NCI-H1417 treated with DMSO at 0.1 percent for 48 hours (cell line): ENCODE results near the gene AKAP13.
"Not testable (repeated sequence)": the region's sequence is repeated elsewhere in the genome, so short reads cannot be mapped to it uniquely, and the experiment has no call there.

Experiments
- DNase-seq: peaks from one replicate; lab custom pipeline; 2025; lab: John Stamatoyannopoulos, UW

Gene AKAP13

DNA sequence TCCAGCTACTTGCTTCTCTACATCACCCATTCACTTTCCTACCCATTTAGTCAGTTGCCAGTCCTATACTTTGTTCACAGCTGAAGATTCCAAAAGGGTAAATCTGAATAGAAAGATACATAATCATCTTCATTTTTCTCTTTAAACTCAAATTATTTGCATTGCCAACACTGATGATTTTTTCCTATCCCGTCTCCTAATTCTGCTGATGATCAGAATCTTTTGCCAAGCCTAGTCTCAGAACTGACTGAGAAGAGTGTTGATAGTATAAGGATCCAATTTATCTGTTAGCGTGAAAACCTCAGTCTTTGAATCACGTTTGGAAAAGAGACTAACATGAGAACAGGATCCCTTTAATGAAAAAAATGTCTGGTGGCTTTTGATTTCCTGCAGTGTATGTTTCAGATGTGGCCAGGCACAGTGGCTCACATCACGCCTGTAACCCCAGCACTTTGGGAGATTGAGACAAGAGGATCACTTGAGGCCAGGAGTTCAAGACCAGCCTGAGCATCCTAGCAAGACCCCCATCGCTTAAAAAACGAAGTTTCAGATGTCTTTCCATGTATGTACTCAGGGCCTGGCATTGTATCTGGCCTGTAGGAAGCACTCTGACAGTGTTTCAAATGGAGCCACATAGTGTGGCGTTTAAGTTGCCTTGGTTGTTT lies 244.9 kb downstream of the AKAP13 start:
- DNase-seq: no peak

DNA sequence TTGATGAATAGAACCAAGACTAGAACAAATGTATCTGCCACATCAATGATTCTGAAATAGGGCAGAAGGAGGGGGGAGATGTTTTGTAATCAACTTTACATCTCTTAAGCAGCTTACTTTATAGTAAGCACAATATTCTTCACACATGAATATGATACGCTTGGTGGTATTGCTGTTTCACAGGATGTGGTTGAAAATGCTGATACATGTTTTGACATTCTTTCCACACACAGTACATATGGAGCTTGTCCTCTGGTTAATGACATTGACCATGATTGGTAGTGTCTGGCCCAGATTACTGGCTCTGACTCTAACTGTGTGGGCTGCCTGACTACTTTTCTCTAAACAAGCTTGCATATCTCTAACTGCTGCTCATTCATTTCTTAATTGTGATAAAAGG lies 245.5 kb downstream of the AKAP13 start:
- DNase-seq: no peak

DNA sequence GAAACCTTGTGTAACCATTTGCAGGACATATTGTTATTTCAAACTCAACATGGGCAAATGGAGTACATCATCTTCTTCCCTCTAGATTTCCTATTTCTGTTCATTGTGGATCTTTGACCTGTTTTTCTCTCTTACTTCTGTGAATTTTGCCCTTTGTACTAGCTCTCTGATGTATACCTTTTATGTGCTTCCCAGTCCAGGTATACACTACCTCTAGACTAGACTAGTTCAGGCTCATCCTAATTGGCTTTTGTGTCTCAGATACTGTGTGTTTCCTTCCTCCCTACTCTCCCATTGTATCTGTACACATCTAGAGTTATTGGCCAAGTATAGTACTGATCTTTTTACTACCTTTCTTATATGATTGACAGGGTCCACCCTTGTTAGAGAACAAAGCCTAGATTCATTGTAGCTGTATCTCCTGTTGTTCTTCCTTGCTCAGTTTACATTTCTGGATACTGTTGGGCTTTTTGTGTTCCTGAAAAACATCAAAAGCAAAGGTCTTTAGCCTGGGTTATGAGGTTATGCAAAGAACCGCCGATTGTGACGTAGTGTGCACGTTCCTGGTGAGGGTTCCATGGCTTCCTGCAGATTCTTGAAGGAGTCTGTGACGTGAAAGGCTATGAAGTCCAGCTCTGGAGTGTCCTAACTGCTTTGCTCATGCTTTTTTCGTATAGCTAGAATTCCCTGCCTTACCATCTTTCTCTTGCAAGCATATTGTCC lies 247.0 kb downstream of the AKAP13 start:
- DNase-seq: no peak

DNA sequence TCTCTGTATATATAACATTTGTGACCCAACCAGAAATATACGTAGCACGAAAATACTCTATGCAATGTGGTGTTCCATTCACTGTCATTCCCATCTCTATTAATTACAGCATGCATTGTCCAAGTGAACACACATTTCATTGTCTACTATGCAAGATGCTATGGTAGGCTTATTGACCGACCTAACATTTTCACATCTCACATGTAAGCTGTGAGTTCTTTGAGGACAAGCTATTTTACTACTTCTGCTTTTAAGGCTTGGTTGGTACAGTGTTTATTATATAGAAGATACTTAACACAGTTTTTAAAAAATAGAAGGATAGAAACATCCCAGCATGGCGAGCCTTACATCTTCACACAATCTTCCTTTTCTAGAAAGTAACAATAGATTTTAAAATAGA lies 249.9 kb downstream of the AKAP13 start:
- DNase-seq: no peak

DNA sequence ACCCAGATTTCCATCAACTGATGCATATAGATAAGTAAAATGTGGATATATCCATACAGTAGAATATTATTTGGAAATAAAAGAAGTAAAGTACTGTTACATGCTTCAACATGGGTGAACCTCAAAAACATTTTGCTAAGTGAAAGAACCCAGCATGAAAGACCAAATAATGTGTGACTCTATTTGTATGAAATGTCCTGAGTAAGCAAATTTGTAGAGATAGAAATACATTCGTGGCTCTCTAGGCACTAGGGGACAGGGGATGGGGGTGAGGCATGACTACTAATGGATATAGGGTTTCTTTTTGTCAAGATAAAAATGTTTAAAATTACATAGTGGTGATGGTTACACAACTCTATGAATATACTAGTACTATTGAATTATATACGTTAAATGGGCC lies 250.6 kb downstream of the AKAP13 start:
- DNase-seq: no peak

DNA sequence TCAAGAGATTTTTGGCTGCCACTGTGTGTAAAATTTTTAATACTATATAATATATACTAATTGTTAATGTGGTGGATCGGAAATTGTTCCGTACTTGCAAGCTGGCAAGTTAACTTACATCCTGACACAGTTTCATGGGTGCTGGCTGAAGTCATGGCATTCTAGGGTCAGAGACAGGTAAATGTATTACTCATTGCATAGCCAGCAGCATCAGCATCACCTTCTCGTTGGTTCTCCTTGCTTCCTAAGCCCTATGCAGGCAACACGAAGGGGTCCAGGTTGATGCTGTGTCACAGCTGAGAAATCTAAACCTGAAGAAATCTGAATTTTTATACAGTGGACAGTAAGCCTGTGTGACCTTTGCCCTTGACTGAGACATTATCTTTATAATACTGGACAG lies 251.6 kb downstream of the AKAP13 start:
- no peak for DNase-seq

DNA sequence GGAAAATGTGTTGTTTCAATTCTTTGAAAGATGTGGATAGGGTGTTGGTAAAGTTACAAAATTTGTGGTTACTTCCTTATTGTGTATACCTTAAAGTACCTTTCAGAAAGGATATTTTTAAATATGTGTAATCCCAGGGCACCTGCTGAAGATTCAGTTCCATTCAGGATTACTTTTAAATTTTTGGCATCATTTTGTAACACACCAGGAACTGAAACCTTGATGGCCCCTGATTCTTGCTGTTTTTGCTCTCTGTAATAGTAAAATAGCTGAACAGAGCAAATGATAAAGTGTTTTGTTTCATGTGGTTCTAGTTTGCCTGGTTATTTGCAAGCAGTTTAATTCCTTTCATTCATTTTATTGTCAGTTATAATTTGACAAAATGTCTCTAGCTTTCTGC lies 253.5 kb downstream of the AKAP13 start:
- no peak for DNase-seq

DNA sequence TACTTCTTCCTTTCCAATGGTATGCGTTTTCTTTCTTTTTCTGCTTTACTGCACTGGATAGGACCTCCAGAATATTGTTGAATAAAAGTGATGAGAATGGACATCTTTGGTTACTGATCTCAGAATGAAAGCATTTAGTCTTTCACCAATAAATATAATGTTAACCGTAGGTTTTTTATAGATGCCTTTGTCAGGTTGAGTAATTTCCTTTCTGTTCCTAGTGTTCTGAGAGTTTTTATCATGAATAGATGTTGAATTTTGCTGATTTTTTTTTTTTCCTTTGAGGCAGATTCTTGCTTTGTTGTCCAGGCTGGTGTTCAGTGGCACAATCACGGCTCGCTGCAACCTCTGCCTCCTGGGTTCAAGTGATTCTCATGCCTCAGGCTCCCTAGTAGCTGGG lies 255.9 kb downstream of the AKAP13 start:
- DNase-seq: no peak

DNA sequence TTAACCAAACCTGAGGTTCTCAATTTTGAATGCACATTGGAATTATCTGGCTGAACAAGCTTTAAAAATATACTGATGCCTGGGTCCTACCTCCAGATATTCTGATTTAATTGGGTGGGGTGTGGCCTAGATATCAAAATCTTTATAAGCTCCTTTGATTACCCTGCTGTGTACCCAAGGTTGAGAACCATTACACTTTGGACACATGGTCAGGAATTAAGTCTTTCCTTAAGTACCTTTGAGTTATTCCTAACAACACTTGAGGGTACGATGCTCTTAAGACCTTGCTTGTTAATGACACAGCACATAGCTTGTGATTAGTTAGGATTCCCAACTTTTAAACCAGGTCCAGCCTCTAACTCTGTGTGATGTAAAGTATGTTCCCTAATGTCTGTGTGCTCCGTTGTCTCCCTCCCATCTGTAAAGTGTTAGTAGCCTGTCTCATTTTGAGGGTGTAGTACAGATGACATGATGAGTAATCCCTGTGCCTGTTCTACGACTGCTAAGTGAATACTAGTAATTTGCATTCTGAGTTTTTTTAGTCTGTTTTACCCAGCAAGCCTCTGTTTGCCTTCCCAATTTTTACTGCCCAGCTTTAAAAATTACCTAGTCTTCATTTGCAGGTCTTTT lies 259.5 kb downstream of the AKAP13 start:
- no peak for DNase-seq

DNA sequence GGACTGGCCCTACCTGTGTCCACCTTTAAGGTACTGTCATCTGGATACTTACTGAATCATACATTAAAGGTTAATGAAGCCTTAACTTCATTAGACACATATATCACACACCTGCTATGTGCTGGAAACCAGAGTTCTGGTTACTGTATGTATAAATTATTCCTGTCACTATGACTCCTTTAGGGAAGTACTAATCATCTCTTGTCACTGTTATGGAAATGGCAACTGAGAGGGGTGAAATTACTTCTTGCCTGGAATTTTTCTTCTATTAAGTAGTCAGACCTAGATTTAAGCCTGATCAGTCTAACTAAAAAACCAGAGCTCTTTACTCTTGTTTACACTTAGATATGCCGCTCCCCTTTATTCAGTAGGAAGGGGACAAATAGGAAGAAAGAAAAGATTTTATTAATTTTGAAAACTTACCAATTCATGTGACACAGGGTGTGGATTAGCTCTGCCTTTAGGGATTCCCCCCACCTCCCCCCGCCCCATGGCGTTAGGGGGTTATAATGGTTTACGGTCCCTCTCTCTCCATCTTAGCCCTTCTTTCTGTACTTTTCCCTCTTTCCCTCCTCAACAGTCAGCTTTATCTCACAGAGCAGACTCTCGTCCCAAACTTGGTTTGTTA lies 261.8 kb downstream of the AKAP13 start:
- DNase-seq: no peak

DNA sequence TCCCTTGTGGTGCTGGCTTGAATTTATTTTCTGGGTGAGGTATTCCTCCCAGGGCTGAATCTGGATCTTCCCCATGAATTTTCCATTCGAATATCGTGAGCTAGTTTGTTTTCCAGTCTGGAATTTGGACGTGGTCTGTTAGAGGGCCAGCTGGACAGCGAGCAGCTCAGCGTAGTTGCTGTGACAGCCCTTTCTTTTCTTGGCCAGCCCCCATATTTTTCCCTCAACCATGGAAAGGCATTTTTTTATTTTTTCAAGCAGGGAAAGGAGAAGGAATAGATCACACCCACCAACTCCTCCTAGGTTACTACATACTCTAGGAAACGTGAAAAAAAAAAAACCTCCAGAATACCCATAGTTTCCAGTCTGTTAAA lies 262.3 kb downstream of the AKAP13 start:
- no peak for DNase-seq

DNA sequence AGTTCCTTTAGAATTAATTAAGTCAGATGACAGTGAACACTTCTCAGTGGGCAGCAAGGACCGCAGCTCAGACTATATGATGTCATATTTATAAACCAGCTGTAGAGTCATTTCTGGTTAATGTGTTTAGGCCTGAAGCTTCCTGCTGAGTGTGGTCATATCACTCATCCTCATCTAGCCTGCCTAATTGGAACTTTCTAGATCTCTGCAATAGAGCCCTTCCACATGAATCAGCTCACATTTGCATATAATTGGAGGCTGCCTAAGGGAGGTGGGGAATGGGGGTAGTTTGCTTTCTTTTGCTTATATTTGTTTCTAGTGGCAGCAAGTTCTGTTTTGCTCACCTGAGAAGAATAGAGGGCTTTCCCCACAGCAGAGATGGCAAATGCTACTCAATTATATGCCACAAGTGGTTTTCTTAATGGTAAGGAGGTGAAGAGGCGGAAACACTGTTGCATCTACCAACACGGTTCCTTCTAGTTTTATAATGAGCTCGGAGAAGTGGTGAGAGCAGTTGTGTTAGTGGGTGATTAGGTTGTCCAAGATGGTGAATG lies 266.2 kb downstream of the AKAP13 start:
- no peak for DNase-seq

DNA sequence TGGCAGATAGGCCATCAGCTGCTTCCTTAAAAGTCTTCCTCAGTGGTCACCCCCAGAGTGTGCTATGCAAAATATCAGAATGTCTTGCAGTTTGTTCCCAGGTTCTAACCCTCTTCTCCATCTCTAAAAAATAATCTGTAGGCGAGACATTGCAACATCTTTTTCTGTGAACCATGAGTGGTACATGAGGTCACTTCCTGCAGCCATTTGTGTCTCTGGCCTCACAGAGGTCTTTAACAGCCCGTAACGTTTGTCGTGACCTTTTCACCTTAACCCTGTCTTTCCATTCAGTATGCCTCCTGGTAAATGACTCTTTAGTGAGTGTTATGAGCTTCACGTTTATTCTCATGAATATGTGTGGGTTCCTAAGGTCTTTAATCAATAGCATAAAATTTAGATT lies 269.0 kb downstream of the AKAP13 start:
- DNase-seq: no peak

DNA sequence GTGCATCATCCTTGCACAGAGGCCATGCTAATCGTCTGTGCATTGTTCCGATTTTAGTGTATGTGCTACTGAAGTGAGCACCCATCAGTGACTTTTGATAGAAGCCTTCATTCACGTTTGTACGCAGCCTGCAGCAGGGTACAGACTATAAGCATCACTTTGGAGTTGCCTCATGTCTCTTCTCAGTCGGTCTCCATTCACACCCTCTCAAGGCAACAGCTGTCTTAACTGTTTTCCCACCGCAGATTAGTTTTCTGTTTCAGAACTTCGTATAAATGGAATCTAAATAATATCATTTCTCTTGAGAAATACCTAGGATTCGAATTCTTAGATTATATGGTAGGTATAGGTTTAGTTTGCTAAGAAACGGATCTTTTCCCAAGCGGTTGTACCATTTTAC lies 271.1 kb downstream of the AKAP13 start:
- DNase-seq: no peak

DNA sequence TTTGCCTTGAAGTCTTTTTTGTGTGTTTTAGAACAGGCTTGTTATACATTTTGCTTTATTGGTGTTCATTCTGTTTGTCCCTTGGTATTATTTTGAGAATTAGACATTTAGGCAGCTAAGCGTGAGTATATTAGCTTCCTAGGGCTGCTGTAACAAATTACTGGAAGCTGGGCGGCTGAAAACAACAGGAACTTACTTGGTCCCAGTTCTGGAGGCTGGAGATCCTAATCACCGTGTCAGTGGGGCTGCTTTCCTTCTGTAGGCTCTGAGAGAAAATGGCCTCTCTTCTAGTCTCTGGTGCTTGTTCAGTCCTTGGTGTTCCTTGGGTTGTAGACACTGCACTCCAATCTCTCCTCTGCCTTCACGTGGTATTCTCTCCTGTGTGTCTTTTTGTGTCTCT lies 272.1 kb downstream of the AKAP13 start:
- DNase-seq: no peak

DNA sequence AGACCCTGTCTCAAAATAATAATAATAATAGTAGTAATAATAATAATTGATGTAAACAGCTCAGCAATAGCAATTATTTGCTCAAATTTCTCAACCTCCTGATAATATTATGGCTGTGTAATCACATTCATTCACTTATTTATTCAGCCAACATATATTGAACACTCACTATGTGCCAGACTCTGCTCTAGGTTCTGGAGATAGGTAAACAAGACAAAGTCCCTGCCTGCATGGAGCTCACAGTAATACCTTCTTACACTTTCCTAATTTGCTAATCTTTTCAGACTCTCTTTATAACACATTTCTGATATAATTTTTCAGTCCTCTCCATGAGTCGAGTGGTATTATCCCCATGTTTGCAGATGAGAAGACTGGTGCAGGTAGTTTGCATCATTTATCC lies 276.7 kb downstream of the AKAP13 start:
- no peak for DNase-seq

DNA sequence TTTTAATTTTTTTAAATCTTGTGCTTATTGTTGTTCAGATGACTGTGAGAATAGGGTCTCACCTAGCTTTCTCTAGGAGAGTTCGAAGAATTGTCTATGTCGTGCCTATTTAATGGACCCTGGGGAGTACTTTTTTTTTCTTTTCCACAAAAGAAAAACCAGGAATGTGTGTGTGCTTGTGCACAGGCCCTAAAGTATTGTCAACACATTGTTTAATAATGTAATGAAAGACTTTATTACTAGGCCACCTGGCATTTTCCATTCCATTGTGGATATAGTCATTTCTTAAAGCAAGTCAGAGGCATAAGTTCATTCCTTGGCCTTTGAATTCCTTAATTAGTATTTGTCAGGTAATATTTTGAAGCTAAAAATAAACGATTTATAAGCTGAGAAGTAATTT lies 278.4 kb downstream of the AKAP13 start:
- no peak for DNase-seq

DNA sequence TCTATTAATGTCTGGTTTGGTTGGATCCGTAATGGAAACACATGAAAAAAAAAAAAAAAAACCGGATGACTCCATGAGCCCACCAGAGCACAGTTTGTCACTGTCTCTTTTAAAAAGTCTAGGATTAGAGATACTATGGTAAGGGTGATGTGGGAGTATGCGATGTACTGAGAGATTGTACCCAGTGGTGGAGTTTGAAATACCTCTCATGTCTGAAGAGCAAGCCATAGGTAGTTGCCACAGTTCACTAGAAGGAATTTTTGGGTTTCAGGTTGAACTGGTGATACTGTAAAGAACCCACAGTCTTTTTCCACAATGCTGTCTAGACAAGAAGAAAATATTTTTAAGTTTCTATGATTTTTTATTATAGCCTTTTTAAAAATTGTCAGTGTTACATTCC lies 281.5 kb downstream of the AKAP13 start:
- no peak for DNase-seq

DNA sequence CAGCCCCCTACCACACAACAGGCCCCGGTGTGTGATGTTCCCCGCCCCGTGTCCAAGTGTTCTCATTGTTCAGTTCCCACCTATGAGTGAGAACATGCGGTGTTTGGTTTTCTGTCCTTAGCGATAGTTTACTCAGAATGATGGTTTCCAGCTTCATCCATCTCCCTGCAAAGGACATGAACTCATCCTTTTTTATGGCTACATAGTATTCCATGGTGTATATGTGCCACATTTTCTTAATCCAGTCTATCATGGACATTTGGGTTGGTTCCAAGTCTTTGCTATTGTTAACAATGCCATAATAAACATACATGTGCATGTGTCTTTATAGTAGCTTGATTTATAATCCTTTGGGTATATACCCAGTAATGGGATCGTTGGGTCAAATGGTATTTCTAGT lies 285.3 kb downstream of the AKAP13 start:
- not testable (repeated sequence) for DNase-seq

DNA sequence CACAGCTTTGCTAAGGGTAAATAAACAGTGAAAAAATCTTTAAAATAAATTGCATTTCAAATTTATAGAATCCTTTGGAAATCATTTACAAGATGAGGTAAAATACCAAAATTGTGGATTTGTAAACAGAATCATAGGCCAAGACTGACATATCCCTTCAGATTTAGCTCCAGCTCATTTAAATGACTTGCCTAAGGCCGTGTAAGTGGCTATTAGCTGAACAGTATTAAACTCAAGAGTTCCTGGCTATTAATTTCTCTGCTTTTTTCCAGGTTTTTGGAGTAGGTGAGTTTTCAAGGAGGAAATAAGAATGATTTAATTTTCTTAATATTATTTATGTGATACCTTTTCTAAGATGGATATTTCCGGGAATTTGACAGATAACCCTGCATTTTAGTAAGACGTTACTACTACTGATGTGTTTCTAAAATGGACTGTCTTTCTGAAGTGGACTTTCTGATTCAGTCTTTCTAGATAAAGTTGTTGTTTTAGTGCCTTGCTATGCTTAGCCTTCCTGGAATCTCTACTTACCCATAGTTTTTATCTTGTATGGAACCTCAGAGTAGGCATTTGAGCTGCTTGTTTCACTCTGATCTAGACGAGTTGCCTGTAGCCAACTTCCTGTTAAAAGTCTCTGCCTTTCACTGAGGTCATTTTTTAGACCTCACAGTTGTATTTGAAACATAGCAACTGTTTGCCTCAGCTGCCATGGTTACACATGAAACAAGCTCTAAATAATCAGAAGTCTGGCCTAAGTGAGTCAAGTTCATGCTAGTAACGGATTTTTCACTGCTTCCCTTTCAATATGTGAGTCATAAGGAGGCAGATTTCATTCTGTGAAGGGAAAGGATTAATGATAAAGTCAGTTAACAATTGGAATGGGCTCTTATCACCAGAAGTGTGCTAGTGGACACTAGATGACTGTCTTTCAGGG lies 287.4 kb downstream of the AKAP13 start:
- DNase-seq: no peak

DNA sequence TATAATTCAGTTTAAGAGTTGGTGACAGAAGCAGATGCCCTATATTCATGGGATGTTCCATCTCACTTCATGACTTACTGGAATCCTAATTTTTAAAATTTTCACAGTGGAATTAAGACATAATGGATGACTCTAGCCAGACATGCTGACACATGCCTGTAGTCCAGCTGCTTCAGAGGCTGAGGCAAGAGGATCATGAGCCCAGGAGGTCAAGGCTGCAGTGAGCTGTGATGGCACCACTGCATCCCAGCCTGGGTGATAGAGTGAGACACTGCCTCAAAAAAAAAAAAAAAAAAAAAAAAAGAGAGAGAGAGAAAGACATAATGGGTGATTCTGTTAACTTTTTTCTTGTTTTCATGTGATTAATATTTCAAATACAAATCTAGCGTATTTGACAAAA lies 290.8 kb downstream of the AKAP13 start:
- DNase-seq: no peak
